Measurements from ENCODE around the gene IQCM.
A peak's percentile ranks its signal among the peaks of the same experiment; 100 is the strongest.

The IQCM gene

GRCh38 chr4:149404143-149404542 lies 411.5 kb downstream of the IQCM start:
- H3K9me3 Mint-ChIP-seq = no peaks in the 10 kb centered on the region
- H3K27me3 Mint-ChIP-seq (ENCODE audit: low read depth) = peaks cover 4% of the 10 kb centered on the region
- H3K27ac Mint-ChIP-seq = peak overlapping the region in 1 of 3 experiments; percentile 78
- no peak overlapping the region for H3K4me3 Mint-ChIP-seq
- H3K4me1 Mint-ChIP-seq = peaks cover 24% of the 10 kb centered on the region
- H3K36me3 Mint-ChIP-seq (ENCODE audit: low read depth) = no peaks in the 10 kb centered on the region
- TF ChIP-seq CTCF (IDR thresholded peaks at IDR 0.05; ENCODE audit: unreplicated experiment in 3 of 3) = no peak

GRCh38 chr4:149403081-149403480 lies 412.6 kb downstream of the IQCM start:
- Mint-ChIP-seq H3K4me1 (peaks cover 19% of the 10 kb centered on the region), H3K9me3 (no peaks in the 10 kb centered on the region), H3K27me3 (ENCODE audit: low read depth) (no peaks in the 10 kb centered on the region), H3K36me3 (ENCODE audit: low read depth) (no peaks in the 10 kb centered on the region), H3K4me3 (no peak overlapping the region), H3K27ac (peak overlapping the region in 1 of 3 experiments; percentile 61)
- TF ChIP-seq CTCF (IDR thresholded peaks at IDR 0.05; ENCODE audit: unreplicated experiment in 3 of 3) = no peak

- no peaks in the 10 kb centered on the region for H3K9me3 Mint-ChIP-seq
- H3K4me1 Mint-ChIP-seq = peaks cover 7% of the 10 kb centered on the region
- H3K36me3 Mint-ChIP-seq (ENCODE audit: low read depth) = no peaks in the 10 kb centered on the region
- TF ChIP-seq CTCF (IDR thresholded peaks at IDR 0.05; ENCODE audit: unreplicated experiment in 3 of 3) = no peak
- H3K27ac Mint-ChIP-seq = no peak overlapping the region
- H3K4me3 Mint-ChIP-seq = no peak overlapping the region
- no peaks in the 10 kb centered on the region for H3K27me3 Mint-ChIP-seq (ENCODE audit: low read depth)
Measured at GRCh38 chr4:149398993-149399392, 416.6 kb downstream of the IQCM start.

GRCh38 chr4:149370785-149371420 lies 444.7 kb downstream of the IQCM start:
- no peaks in the 10 kb centered on the region for H3K4me1 Mint-ChIP-seq
- peak; percentile 21 to 44 (median 30) for TF ChIP-seq CTCF (IDR thresholded peaks at IDR 0.05; ENCODE audit: unreplicated experiment in 3 of 3)

DNA sequence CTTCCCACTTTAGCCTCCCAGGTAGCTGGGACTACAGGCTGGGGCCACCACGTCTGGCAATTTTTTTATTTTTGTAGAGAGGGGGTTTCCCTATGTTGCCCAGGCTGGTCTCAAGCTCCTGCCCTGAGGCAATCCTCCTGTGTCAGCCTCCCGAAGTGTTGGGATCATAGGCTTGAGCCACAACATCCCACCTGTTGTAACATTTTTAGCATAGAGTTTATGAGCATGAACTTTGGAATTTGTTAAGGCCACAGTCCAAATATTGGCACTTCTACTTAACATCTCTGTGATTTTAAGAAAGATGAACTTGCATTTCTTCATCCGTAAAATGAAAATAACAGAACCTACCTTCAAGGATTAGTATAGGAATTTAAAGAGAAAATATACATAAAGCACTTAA lies 445.6 kb downstream of the IQCM start:
- H3K4me1 Mint-ChIP-seq = no peaks in the 10 kb centered on the region
- TF ChIP-seq CTCF (IDR thresholded peaks at IDR 0.05; ENCODE audit: unreplicated experiment in 3 of 3) = no peak
- no peaks in the 10 kb centered on the region for H3K36me3 Mint-ChIP-seq (ENCODE audit: low read depth)
- no peak overlapping the region for H3K27ac Mint-ChIP-seq
- no peaks in the 10 kb centered on the region for H3K9me3 Mint-ChIP-seq
- no peaks in the 10 kb centered on the region for H3K27me3 Mint-ChIP-seq (ENCODE audit: low read depth)
- no peak overlapping the region for H3K4me3 Mint-ChIP-seq

More at GRCh38 chr4:149370785-149371420, 444.7 kb downstream of the IQCM start:
- H3K27ac Mint-ChIP-seq = no peak overlapping the region
- no peaks in the 10 kb centered on the region for H3K9me3 Mint-ChIP-seq
- no peak overlapping the region for H3K4me3 Mint-ChIP-seq
- no peaks in the 10 kb centered on the region for H3K27me3 Mint-ChIP-seq (ENCODE audit: low read depth)
- H3K36me3 Mint-ChIP-seq (ENCODE audit: low read depth) = no peaks in the 10 kb centered on the region

- Mint-ChIP-seq H3K4me1 (no peaks in the 10 kb centered on the region), H3K9me3 (peaks cover 23% of the 10 kb centered on the region), H3K27me3 (ENCODE audit: low read depth) (peaks cover 8% of the 10 kb centered on the region), H3K27ac (no peak overlapping the region), H3K4me3 (no peak overlapping the region), H3K36me3 (ENCODE audit: low read depth) (no peaks in the 10 kb centered on the region)
- TF ChIP-seq CTCF (IDR thresholded peaks at IDR 0.05; ENCODE audit: unreplicated experiment in 3 of 3) = no peak
Measured at GRCh38 chr4:149353241-149353640, 462.4 kb downstream of the IQCM start.

Measured in nephron (organoid).